Vagina (tissue), 2 donors: ENCODE results near the gene FGFR2. TPM values are rescaled to one million over a fixed set of nuclear protein-coding genes. Genes with fewer than 3 reads are reported as not detected.

ENCODE experiments used
- DNase-seq, 2 donors: peaks; one replicate each; pipeline ENCODE4 v3.0.0-alpha.2; 2017; ENCODE audit errors: extremely low spot score in 2 of 2
- H3K27ac ChIP-seq: fragments of 200-600 bp; sonication (generic); one replicate; pipeline ENCODE4 v1.5.1; 2019
- H3K27me3 ChIP-seq: fragments of 200-600 bp; sonication (generic); one replicate; pipeline ENCODE4 v1.5.1; 2019
- H3K36me3 ChIP-seq, 2 donors: fragments of 200-600 bp; sonication (generic); one replicate each; pipeline ENCODE4 v1.5.1; 2017 to 2019
- H3K4me1 ChIP-seq: fragments of 200-600 bp; sonication (generic); one replicate; pipeline ENCODE4 v1.5.1; 2019
- H3K4me3 ChIP-seq, 2 donors: fragments of 200-600 bp; sonication (generic); 1 replicate in 1 of 2; 2 replicates in 1 of 2; pipeline ENCODE4 v1.5.1; 2016 to 2019
- H3K9me3 ChIP-seq: fragments of 200-600 bp; sonication (generic); one replicate; pipeline ENCODE4 v1.5.1; 2019
- POLR2A ChIP-seq, 2 donors: fragments of 450-650 bp; IDR thresholded peaks; one replicate each; pipeline ENCODE4 v1.6.1; 2017; ENCODE audit warnings: antibody characterized with exemption in 2 of 2, mild to moderate bottlenecking in 2 of 2, moderate library complexity in 2 of 2
- POLR2AphosphoS5 ChIP-seq, 2 donors: sonication (generic); formaldehyde crosslinking; IDR thresholded peaks; one replicate each; pipeline ENCODE4 v1.9.0; 2017; ENCODE audit warnings: antibody characterized with exemption in 2 of 2, mild to moderate bottlenecking in 2 of 2, low read depth in 1 of 2; ENCODE audit not compliant: insufficient read depth in 1 of 2
- intact Hi-C: fragments of 100-400 bp; cut with DNase I; formaldehyde crosslinking; loops from one replicate; pipeline ENCODE4 v1.15.1; 2023
- total RNA-seq: library from RNA; depleted of rRNA; stranded (reverse); fragments of >200 nt; gene quantifications from one replicate; pipeline ENCODE4 v1.2.3, GENCODE V29; 2016
- TF ChIP-seq, protein P1 (sequence below), 3 experiments: fragments of 450-650 bp in 2 of 3; fragments of 200-600 bp in 1 of 3; sonication (generic) in 1 of 3; IDR thresholded peaks; one replicate each; pipeline ENCODE4 v1.5.1; 2017 to 2019; ENCODE audit warnings: antibody characterized with exemption in 3 of 3, mild to moderate bottlenecking in 2 of 3, moderate library complexity in 2 of 3

FGFR2 gene
- total RNA-seq, 1 donor from 2014 or later = 54.0 TPM

DNA sequence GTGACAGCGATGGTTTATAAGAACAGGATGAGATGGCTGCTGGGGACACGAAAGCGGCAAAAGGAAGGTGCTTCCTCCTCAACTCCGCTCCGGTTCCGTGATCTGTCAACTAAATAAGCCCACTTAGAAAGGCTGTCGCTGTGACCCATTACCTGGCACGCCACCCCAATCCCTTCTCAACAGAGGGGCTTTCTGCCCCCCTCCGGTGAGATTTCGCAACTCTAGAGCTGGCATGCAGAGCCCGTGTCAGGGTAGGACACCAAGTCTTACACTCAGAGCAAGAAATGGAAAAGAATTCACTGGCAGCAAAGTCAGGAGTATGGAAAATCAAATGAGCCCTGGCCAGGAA, 66.4 kb downstream of the FGFR2 start:
- intact Hi-C loops = no loop called here
- DNase-seq = no peak
- no peak overlapping the region for H3K4me3 ChIP-seq
- no peaks in the 10 kb centered on the region for H3K9me3 ChIP-seq
- H3K36me3 ChIP-seq = no peaks in the 10 kb centered on the region
- no peak for TF ChIP-seq POLR2A (IDR thresholded peaks at IDR 0.05)
- TF ChIP-seq, protein P1, sequence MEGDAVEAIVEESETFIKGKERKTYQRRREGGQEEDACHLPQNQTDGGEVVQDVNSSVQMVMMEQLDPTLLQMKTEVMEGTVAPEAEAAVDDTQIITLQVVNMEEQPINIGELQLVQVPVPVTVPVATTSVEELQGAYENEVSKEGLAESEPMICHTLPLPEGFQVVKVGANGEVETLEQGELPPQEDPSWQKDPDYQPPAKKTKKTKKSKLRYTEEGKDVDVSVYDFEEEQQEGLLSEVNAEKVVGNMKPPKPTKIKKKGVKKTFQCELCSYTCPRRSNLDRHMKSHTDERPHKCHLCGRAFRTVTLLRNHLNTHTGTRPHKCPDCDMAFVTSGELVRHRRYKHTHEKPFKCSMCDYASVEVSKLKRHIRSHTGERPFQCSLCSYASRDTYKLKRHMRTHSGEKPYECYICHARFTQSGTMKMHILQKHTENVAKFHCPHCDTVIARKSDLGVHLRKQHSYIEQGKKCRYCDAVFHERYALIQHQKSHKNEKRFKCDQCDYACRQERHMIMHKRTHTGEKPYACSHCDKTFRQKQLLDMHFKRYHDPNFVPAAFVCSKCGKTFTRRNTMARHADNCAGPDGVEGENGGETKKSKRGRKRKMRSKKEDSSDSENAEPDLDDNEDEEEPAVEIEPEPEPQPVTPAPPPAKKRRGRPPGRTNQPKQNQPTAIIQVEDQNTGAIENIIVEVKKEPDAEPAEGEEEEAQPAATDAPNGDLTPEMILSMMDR (IDR thresholded peaks at IDR 0.05) = no peak
- no peak for TF ChIP-seq POLR2AphosphoS5 (IDR thresholded peaks at IDR 0.05; ENCODE audit: insufficient read depth in 1 of 2, low read depth in 1 of 2)
- H3K27me3 ChIP-seq = no peaks in the 10 kb centered on the region
- H3K4me1 ChIP-seq = peaks cover 26% of the 10 kb centered on the region
- no peak overlapping the region for H3K27ac ChIP-seq

- Histone ChIP-seq H3K36me3 (no peaks in the 10 kb centered on the region), H3K4me3 (no peak overlapping the region), H3K4me1 (peaks cover 30% of the 10 kb centered on the region), H3K9me3 (no peaks in the 10 kb centered on the region), H3K27ac (no peak overlapping the region), H3K27me3 (no peaks in the 10 kb centered on the region)
- no peak for DNase-seq
- TF ChIP-seq POLR2A (IDR thresholded peaks at IDR 0.05) = no peak
- no peak for TF ChIP-seq POLR2AphosphoS5 (IDR thresholded peaks at IDR 0.05; ENCODE audit: insufficient read depth in 1 of 2, low read depth in 1 of 2)
- TF ChIP-seq, protein P1 (IDR thresholded peaks at IDR 0.05) = no peak
- intact Hi-C loops = no loop called here
These were observed 67.0 kb downstream of the FGFR2 start for GRCh38 chr10:121531076-121531829.

DNA sequence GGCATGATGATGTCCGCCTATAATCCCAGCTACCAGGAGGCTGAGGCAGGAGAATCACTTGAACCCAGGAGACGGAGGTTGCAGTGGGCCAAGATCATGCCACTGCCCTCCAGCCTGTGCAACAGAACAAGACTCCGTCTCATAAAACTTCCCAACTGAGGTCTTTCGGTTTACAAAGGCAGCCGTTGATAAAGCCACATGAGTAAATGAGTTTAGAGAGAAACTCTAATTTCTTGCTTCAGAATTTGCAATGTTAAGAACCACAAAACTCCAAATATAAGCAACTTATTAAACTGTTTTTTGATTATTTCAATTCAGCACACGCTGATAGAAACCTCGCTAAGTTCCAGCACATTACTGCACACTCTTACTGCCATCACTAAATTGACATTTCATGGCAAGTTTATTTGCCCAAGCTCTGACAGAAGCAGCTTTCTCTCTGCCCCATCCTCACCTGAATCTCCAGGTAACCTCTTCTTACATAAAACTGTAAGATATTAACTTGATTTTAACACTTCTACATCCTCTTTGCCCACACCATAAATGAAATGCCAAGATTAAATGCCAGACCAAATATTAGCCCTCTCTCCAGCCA, 67.7 kb downstream of the FGFR2 start:
- intact Hi-C loops = no loop called here
- Histone ChIP-seq H3K27ac (no peak overlapping the region), H3K4me3 (no peak overlapping the region), H3K36me3 (no peaks in the 10 kb centered on the region), H3K4me1 (peaks cover 30% of the 10 kb centered on the region), H3K27me3 (no peaks in the 10 kb centered on the region), H3K9me3 (no peaks in the 10 kb centered on the region)
- TF ChIP-seq POLR2A (IDR thresholded peaks at IDR 0.05) (no peak), POLR2AphosphoS5 (IDR thresholded peaks at IDR 0.05; ENCODE audit: insufficient read depth in 1 of 2, low read depth in 1 of 2) (no peak)
- TF ChIP-seq, protein P1 (IDR thresholded peaks at IDR 0.05) = no peak
- DNase-seq = no peak

DNA sequence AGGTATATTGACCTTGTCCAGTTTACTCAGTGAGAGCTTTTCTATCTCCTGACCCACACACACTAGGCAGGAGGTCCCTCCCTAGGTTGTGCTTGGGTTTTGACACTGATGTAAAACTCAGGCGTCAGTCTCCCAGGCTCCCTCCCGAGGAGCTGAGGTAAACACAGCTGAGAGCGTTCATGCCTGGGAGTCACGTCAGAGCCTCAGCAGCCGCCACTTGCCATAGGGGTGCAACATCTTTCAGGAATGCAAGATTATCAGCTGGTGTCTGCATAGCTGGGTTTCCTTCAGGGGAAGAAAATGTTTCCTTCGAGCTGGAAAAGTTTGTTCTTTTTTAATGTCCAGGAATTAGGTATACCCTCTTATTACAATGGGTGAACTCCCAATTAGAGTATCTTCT, 70.6 kb downstream of the FGFR2 start:
- DNase-seq = no peak
- Histone ChIP-seq H3K36me3 (no peaks in the 10 kb centered on the region), H3K27ac (peak overlapping the region; percentile 49), H3K4me1 (peaks cover 55% of the 10 kb centered on the region), H3K27me3 (no peaks in the 10 kb centered on the region), H3K4me3 (no peak overlapping the region), H3K9me3 (no peaks in the 10 kb centered on the region)
- intact Hi-C loops = no loop called here
- no peak for TF ChIP-seq POLR2A (IDR thresholded peaks at IDR 0.05)

GRCh38 chr10:121526801-121527221, 71.4 kb downstream of the FGFR2 start:
- Histone ChIP-seq H3K4me3 (no peak overlapping the region), H3K4me1 (peaks cover 56% of the 10 kb centered on the region), H3K36me3 (no peaks in the 10 kb centered on the region), H3K27me3 (no peaks in the 10 kb centered on the region), H3K27ac (peak overlapping the region; percentile 49), H3K9me3 (no peaks in the 10 kb centered on the region)
- TF ChIP-seq, protein P1 (IDR thresholded peaks at IDR 0.05) = no peak
- TF ChIP-seq POLR2A (IDR thresholded peaks at IDR 0.05) (no peak), POLR2AphosphoS5 (IDR thresholded peaks at IDR 0.05; ENCODE audit: insufficient read depth in 1 of 2, low read depth in 1 of 2) (no peak)
- intact Hi-C loops = no loop called here
- DNase-seq = no peak
